Trophoblast cell (in vitro differentiated cells and primary cell): ENCODE results near the gene PICALM.

Experiments used
- DNase-seq, 2 donors: peaks; one replicate each; pipeline ENCODE4 v3.0.0-alpha.2; 2016
- H2AFZ ChIP-seq: 2 replicates; pipeline ENCODE4 v1.6.1; 2013; ENCODE audit warnings: low read length, moderate library complexity, mild to moderate bottlenecking; ENCODE audit not compliant: insufficient read depth, poor library complexity
- H2AK5ac ChIP-seq: 2 replicates; pipeline ENCODE4 v1.6.1; 2013; ENCODE audit warnings: mild to moderate bottlenecking, low read length
- H2BK120ac ChIP-seq: 2 replicates; pipeline ENCODE4 v1.6.1; 2013; ENCODE audit warnings: low read length, mild to moderate bottlenecking, moderate library complexity; ENCODE audit not compliant: insufficient read depth, poor library complexity
- H2BK12ac ChIP-seq: 2 replicates; pipeline ENCODE4 v1.6.1; 2013; ENCODE audit warnings: mild to moderate bottlenecking, low read length, moderate library complexity
- H2BK5ac ChIP-seq: 2 replicates; pipeline ENCODE4 v1.6.1; 2013; ENCODE audit warnings: low read length, low read depth, moderate library complexity, mild to moderate bottlenecking; ENCODE audit not compliant: poor library complexity
- H3K14ac ChIP-seq: 2 replicates; pipeline ENCODE4 v1.6.1; 2013; ENCODE audit warnings: mild to moderate bottlenecking, low read length
- H3K18ac ChIP-seq: 2 replicates; pipeline ENCODE4 v1.6.1; 2013; ENCODE audit warnings: mild to moderate bottlenecking, low read length
- H3K23ac ChIP-seq: 2 replicates; pipeline ENCODE4 v1.6.1; 2013; ENCODE audit warnings: low read length
- H3K27ac ChIP-seq: 2 replicates; pipeline ENCODE4 v1.5.1; 2013; ENCODE audit warnings: low read depth, mild to moderate bottlenecking, inconsistent platforms, low read length, moderate library complexity
- H3K27me3 ChIP-seq: 2 replicates; pipeline ENCODE4 v1.6.1; 2013; ENCODE audit warnings: inconsistent platforms, mild to moderate bottlenecking, low read length, moderate library complexity; ENCODE audit not compliant: insufficient read depth
- H3K36me3 ChIP-seq, 2 experiments: 1 replicate in 1 of 2; 2 replicates in 1 of 2; pipeline ENCODE4 v1.6.1; 2013; ENCODE audit warnings: low read length in 2 of 2, mild to moderate bottlenecking in 2 of 2, moderate library complexity in 1 of 2; ENCODE audit not compliant: insufficient read depth in 2 of 2, control insufficient read depth in 1 of 2
- H3K4ac ChIP-seq: 2 replicates; pipeline ENCODE4 v1.6.1; 2013; ENCODE audit warnings: low read depth, mild to moderate bottlenecking, low read length, moderate library complexity
- H3K4me1 ChIP-seq, 2 experiments: 1 replicate in 1 of 2; 2 replicates in 1 of 2; pipeline ENCODE4 v1.6.1; 2013; ENCODE audit warnings: low read length in 2 of 2, mild to moderate bottlenecking in 2 of 2, moderate library complexity in 1 of 2; ENCODE audit not compliant: insufficient read depth in 2 of 2, control insufficient read depth in 1 of 2
- H3K4me2 ChIP-seq: 2 replicates; pipeline ENCODE4 v1.6.1; 2013; ENCODE audit warnings: inconsistent platforms, mild to moderate bottlenecking, low read length, moderate library complexity
- H3K4me3 ChIP-seq: 2 replicates; pipeline ENCODE4 v1.5.1; 2013; ENCODE audit warnings: mild to moderate bottlenecking, low read depth, low read length, inconsistent platforms
- H3K79me1 ChIP-seq: one replicate; pipeline ENCODE4 v1.6.1; 2013; ENCODE audit warnings: low read length
- H3K79me2 ChIP-seq: 2 replicates; pipeline ENCODE4 v1.6.1; 2013; ENCODE audit warnings: low read length, mild to moderate bottlenecking; ENCODE audit not compliant: control insufficient read depth, insufficient read depth, poor library complexity
- H3K9ac ChIP-seq: 2 replicates; pipeline ENCODE4 v1.6.1; 2013; ENCODE audit warnings: mild to moderate bottlenecking, low read length
- H3K9me3 ChIP-seq: 2 replicates; pipeline ENCODE4 v1.6.1; 2013; ENCODE audit warnings: low read depth, mild to moderate bottlenecking, control low read depth, inconsistent platforms, low read length; ENCODE audit not compliant: insufficient read depth
- H4K12ac ChIP-seq: 2 replicates; pipeline ENCODE4 v1.6.1; 2013; ENCODE audit warnings: low read depth, mild to moderate bottlenecking, low read length, moderate library complexity
- H4K8ac ChIP-seq: 2 replicates; pipeline ENCODE4 v1.6.1; 2013; ENCODE audit warnings: low read depth, mild to moderate bottlenecking, low read length, moderate library complexity
- H4K91ac ChIP-seq: one replicate; pipeline ENCODE4 v1.6.1; 2013; ENCODE audit warnings: low read depth, mild to moderate bottlenecking, low read length, moderate library complexity
- WGBS: extraction: QIAGEN DNeasy Blood & Tissue Kit; methylation state at CpG from one replicate; pipeline ENCODE4 v1.1.7; 2013; ENCODE audit warnings: missing lambda C conversion rate; ENCODE audit not compliant: insufficient read length, insufficient coverage; ENCODE audit errors: extremely low coverage; 5-methylcytosine and 5-hydroxymethylcytosine counted together

The PICALM gene

GRCh38 chr11:86050196-86050709 is 18.6 kb downstream of the PICALM start:
- no peak overlapping the region for H4K12ac ChIP-seq
- no peak for DNase-seq
- H3K27ac ChIP-seq, result no peak overlapping the region
- H2AK5ac ChIP-seq, result no peak overlapping the region
- no peak overlapping the region for H3K23ac ChIP-seq
- no peak overlapping the region for H4K8ac ChIP-seq
- no peaks in the 10 kb centered on the region for H3K27me3 ChIP-seq
- H2BK120ac ChIP-seq, result no peak overlapping the region
- H3K9ac ChIP-seq, result no peak overlapping the region
- H3K9me3 ChIP-seq, result no peaks in the 10 kb centered on the region
- H2BK5ac ChIP-seq, result no peak overlapping the region
- no peak overlapping the region for H3K4me3 ChIP-seq
- no peak overlapping the region for H3K14ac ChIP-seq
- H3K79me2 ChIP-seq, result peaks cover 21% of the 10 kb centered on the region
- no peaks in the 10 kb centered on the region for H3K79me1 ChIP-seq
- H3K36me3 ChIP-seq, result no peaks in the 10 kb centered on the region
- peak overlapping the region; percentile 53 for H3K4ac ChIP-seq
- no peak overlapping the region for H3K18ac ChIP-seq
- no peak overlapping the region for H4K91ac ChIP-seq
- H2BK12ac ChIP-seq, result no peak overlapping the region
- no peak overlapping the region for H2AFZ ChIP-seq
- H3K4me2 ChIP-seq, result no peak overlapping the region
- H3K4me1 ChIP-seq, result peaks cover 0 to 7% of the 10 kb centered on the region in 2 experiments

GRCh38 chr11:86047275-86047991 is 21.5 kb downstream of the PICALM start:
- no peaks in the 10 kb centered on the region for H3K79me1 ChIP-seq
- no peak overlapping the region for H3K23ac ChIP-seq
- H3K27me3 ChIP-seq, result no peaks in the 10 kb centered on the region
- no peak overlapping the region for H2BK5ac ChIP-seq
- no peak overlapping the region for H3K4me3 ChIP-seq
- DNase-seq, result peak in 1 of 2 donors; percentile 40
- no peak overlapping the region for H4K91ac ChIP-seq
- no peaks in the 10 kb centered on the region for H3K9me3 ChIP-seq
- H2AFZ ChIP-seq, result no peak overlapping the region
- no peak overlapping the region for H4K8ac ChIP-seq
- H4K12ac ChIP-seq, result no peak overlapping the region
- no peak overlapping the region for H3K14ac ChIP-seq
- H3K27ac ChIP-seq, result no peak overlapping the region
- peaks cover 20% of the 10 kb centered on the region for H3K79me2 ChIP-seq
- peaks cover 0 to 5% of the 10 kb centered on the region in 2 experiments for H3K4me1 ChIP-seq
- H3K9ac ChIP-seq, result no peak overlapping the region
- no CpG with 5 or more reads among the region's 10 CpGs for WGBS
- H3K4me2 ChIP-seq, result no peak overlapping the region
- no peak overlapping the region for H2BK12ac ChIP-seq
- H3K18ac ChIP-seq, result no peak overlapping the region
- H3K36me3 ChIP-seq, result no peaks in the 10 kb centered on the region
- H2BK120ac ChIP-seq, result no peak overlapping the region
- peak overlapping the region; percentile 95 for H3K4ac ChIP-seq
- H2AK5ac ChIP-seq, result no peak overlapping the region

GRCh38 chr11:86046116-86046515 is 22.8 kb downstream of the PICALM start:
- Histone ChIP-seq H3K27me3 (no peaks in the 10 kb centered on the region), H2BK120ac (no peak overlapping the region), H2AK5ac (no peak overlapping the region), H3K79me1 (no peaks in the 10 kb centered on the region), H2AFZ (no peak overlapping the region), H3K4me1 (peaks cover 0 to 4% of the 10 kb centered on the region in 2 experiments), H4K12ac (no peak overlapping the region), H3K27ac (no peak overlapping the region), H3K4me2 (no peak overlapping the region), H3K23ac (no peak overlapping the region), H3K36me3 (no peaks in the 10 kb centered on the region), H3K79me2 (peaks cover 17% of the 10 kb centered on the region), H4K91ac (no peak overlapping the region), H3K14ac (no peak overlapping the region), H3K9ac (no peak overlapping the region), H3K4ac (no peak overlapping the region), H3K9me3 (no peaks in the 10 kb centered on the region), H3K4me3 (no peak overlapping the region), H2BK12ac (no peak overlapping the region), H4K8ac (no peak overlapping the region), H2BK5ac (no peak overlapping the region), H3K18ac (no peak overlapping the region)
- peak in 1 of 2 donors; percentile 37 for DNase-seq
- WGBS, result no CpG with 5 or more reads among the region's 1 CpG

- no peak overlapping the region for H2BK120ac ChIP-seq
- H3K27me3 ChIP-seq, result no peaks in the 10 kb centered on the region
- no peak overlapping the region for H4K12ac ChIP-seq
- H4K91ac ChIP-seq, result no peak overlapping the region
- H3K14ac ChIP-seq, result no peak overlapping the region
- H2AK5ac ChIP-seq, result no peak overlapping the region
- no peaks in the 10 kb centered on the region for H3K79me1 ChIP-seq
- H4K8ac ChIP-seq, result no peak overlapping the region
- no peak overlapping the region for H2AFZ ChIP-seq
- H3K4me3 ChIP-seq, result no peak overlapping the region
- no CpG with 5 or more reads among the region's 9 CpGs for WGBS
- H3K23ac ChIP-seq, result no peak overlapping the region
- peaks cover 0 to 4% of the 10 kb centered on the region in 2 experiments for H3K4me1 ChIP-seq
- peak overlapping the region; percentile 84 for H3K4ac ChIP-seq
- H3K18ac ChIP-seq, result no peak overlapping the region
- H3K36me3 ChIP-seq, result peaks cover 0 to 1% of the 10 kb centered on the region in 2 experiments
- H3K9ac ChIP-seq, result no peak overlapping the region
- no peak overlapping the region for H3K4me2 ChIP-seq
- H3K79me2 ChIP-seq, result peaks cover 10% of the 10 kb centered on the region
- H2BK5ac ChIP-seq, result no peak overlapping the region
- H2BK12ac ChIP-seq, result no peak overlapping the region
- H3K9me3 ChIP-seq, result no peaks in the 10 kb centered on the region
- no peak overlapping the region for H3K27ac ChIP-seq
- no peak for DNase-seq
These were observed 24.9 kb downstream of the PICALM start for GRCh38 chr11:86043765-86044503.
